Osteoblast (primary cell): ENCODE measurements around the gene NFIB. TPM values are rescaled to one million over a fixed set of nuclear protein-coding genes. Genes with fewer than 3 reads are reported as not detected.

ENCODE experiments used
- DNase-seq: peaks from one replicate; pipeline ENCODE4 v3.0.0; 2011; ENCODE audit warnings: low spot score, mixed read lengths; ENCODE audit not compliant: insufficient read length; ENCODE audit errors: missing footprints
- H2AFZ ChIP-seq: 2 replicates; pipeline ENCODE4 v1.6.0; 2011; ENCODE audit warnings: mild to moderate bottlenecking, low read length
- H3K27ac ChIP-seq: 2 replicates; pipeline ENCODE4 v1.5.1; 2011; ENCODE audit warnings: mild to moderate bottlenecking, low read depth, low read length, moderate library complexity
- H3K27me3 ChIP-seq: 2 replicates; pipeline ENCODE4 v1.6.0; 2012; ENCODE audit warnings: mild to moderate bottlenecking, control low read depth, inconsistent platforms, low read length, moderate library complexity; ENCODE audit not compliant: insufficient read depth
- H3K36me3 ChIP-seq: 2 replicates; pipeline ENCODE4 v1.5.1; 2011; ENCODE audit warnings: mild to moderate bottlenecking, low read length, control low read depth, moderate library complexity; ENCODE audit not compliant: insufficient read depth
- H3K4me1 ChIP-seq: 2 replicates; pipeline ENCODE4 v1.5.1; 2011; ENCODE audit warnings: mild to moderate bottlenecking, low read length, control low read depth, moderate library complexity; ENCODE audit not compliant: insufficient read depth
- H3K4me2 ChIP-seq: 2 replicates; pipeline ENCODE4 v1.6.0; 2011; ENCODE audit warnings: mild to moderate bottlenecking, low read length; ENCODE audit not compliant: insufficient read depth
- H3K4me3 ChIP-seq: fragments of 200-600 bp; sonication (generic); 3 replicates; pipeline ENCODE4 v1.5.1; 2012; ENCODE audit warnings: mild to moderate bottlenecking, low read length, inconsistent platforms; ENCODE audit not compliant: insufficient read depth
- H3K79me2 ChIP-seq: 2 replicates; pipeline ENCODE4 v1.6.0; 2012; ENCODE audit warnings: mild to moderate bottlenecking, low read length, control low read depth, inconsistent platforms; ENCODE audit not compliant: insufficient read depth
- H3K9me3 ChIP-seq: 2 replicates; pipeline ENCODE4 v1.5.1; 2011; ENCODE audit warnings: low read depth, low read length, control low read depth
- H4K20me1 ChIP-seq: 2 replicates; pipeline ENCODE4 v1.6.0; 2012; ENCODE audit warnings: mild to moderate bottlenecking, low read length, control low read depth; ENCODE audit not compliant: insufficient read depth
- CTCF ChIP-seq: IDR thresholded peaks from 2 replicates; pipeline ENCODE4 v1.5.1; 2011; ENCODE audit warnings: mild to moderate bottlenecking, low read depth, low read length, moderate library complexity; ENCODE audit errors: extremely low read depth
- total RNA-seq: library from RNA; depleted of rRNA; stranded (reverse); fragments of >200 nt; gene quantifications from 2 replicates; pipeline ENCODE4 v1.2.3, GENCODE V29; 2012

NFIB gene
- total RNA-seq, 1 donor: 21.0 TPM

GRCh38 chr9:14277244-14277643 lies 36.7 kb downstream of the NFIB start:
- Histone ChIP-seq H3K27me3 (no peaks in the 10 kb centered on the region), H3K27ac (peak overlapping the region; percentile 86), H3K4me2 (peak overlapping the region; percentile 57), H3K79me2 (peaks cover 40% of the 10 kb centered on the region), H3K9me3 (no peaks in the 10 kb centered on the region), H3K4me3 (peak overlapping the region; percentile 30), H4K20me1 (no peaks in the 10 kb centered on the region), H2AFZ (no peak overlapping the region), H3K36me3 (no peaks in the 10 kb centered on the region), H3K4me1 (peaks cover 91% of the 10 kb centered on the region)
- no peak for TF ChIP-seq CTCF
- DNase-seq: no peak

- Histone ChIP-seq H3K4me2 (peak overlapping the region; percentile 7), H3K27me3 (no peaks in the 10 kb centered on the region), H3K27ac (peak overlapping the region; percentile 48), H3K9me3 (no peaks in the 10 kb centered on the region), H2AFZ (no peak overlapping the region), H3K36me3 (no peaks in the 10 kb centered on the region), H4K20me1 (no peaks in the 10 kb centered on the region), H3K4me1 (peaks cover 90% of the 10 kb centered on the region), H3K4me3 (no peak overlapping the region), H3K79me2 (peaks cover 30% of the 10 kb centered on the region)
- DNase-seq: no peak
- TF ChIP-seq CTCF: no peak
These were observed 38.6 kb downstream of the NFIB start for GRCh38 chr9:14275331-14275730.

DNA sequence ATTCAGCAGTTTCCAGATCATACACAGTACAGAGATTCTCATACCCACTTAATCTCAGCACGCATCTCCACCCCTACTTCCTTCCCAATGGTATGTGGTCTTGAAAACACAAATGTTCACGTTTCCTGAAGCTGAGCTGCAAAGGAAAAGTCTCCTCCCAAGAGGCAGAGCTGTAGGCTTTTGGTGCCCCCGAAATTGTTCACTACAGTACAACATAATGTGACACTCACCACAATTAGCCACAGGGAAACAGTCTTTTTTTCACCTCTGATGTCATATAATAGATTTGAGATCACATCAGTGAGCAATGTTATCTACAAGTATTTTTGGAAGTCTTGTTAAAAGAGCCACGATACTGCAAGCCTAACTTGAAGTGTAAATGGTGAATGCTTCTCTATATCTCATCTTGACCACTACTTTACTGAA lies 40.2 kb downstream of the NFIB start:
- Histone ChIP-seq H3K4me1 (peaks cover 74% of the 10 kb centered on the region), H3K4me3 (no peak overlapping the region), H3K27ac (peak overlapping the region; percentile 48), H3K4me2 (peak overlapping the region; percentile 53), H3K36me3 (no peaks in the 10 kb centered on the region), H4K20me1 (no peaks in the 10 kb centered on the region), H3K9me3 (no peaks in the 10 kb centered on the region), H3K27me3 (no peaks in the 10 kb centered on the region), H2AFZ (peak overlapping the region; percentile 17), H3K79me2 (peaks cover 21% of the 10 kb centered on the region)
- DNase-seq: no peak
- TF ChIP-seq CTCF: no peak

DNA sequence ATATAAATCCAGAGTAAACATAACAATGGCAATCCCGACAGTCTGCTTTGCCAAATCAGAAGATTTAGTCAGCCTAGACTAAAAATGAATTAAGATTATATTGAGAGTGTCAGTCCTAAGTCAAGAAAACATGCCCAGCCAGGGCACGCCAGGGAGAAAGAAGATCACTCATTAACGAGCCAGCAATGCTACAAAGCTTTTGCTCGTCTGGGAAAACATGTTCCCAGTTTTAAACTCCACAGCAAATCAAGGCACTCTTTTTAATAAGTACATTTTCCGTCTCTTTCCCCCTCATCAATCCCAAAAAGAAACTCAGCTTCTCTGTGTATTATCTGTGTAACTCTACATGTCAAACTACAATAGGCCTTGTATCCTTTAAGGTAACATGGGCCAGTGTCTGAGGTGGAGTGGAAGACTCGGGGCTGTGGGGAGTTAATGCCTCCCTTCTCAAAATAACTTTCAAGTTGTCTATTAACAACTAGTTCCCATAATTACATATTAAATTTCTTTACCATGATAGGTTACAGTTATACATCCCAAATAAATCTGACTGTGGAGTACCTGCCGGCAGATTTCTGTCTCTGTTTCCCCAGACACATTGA lies 40.9 kb downstream of the NFIB start:
- peaks cover 21% of the 10 kb centered on the region for H3K79me2 ChIP-seq
- DNase-seq: no peak
- H4K20me1 ChIP-seq: no peaks in the 10 kb centered on the region
- no peaks in the 10 kb centered on the region for H3K36me3 ChIP-seq
- no peaks in the 10 kb centered on the region for H3K27me3 ChIP-seq
- peak overlapping the region; percentile 48 for H3K27ac ChIP-seq
- H3K4me3 ChIP-seq: no peak overlapping the region
- H2AFZ ChIP-seq: no peak overlapping the region
- H3K9me3 ChIP-seq: no peaks in the 10 kb centered on the region
- peak overlapping the region; percentile 53 for H3K4me2 ChIP-seq
- peaks cover 67% of the 10 kb centered on the region for H3K4me1 ChIP-seq
- no peak for TF ChIP-seq CTCF
